GM10266 (cell line): ENCODE measurements around the gene ZNF821.
"Not testable (repeated sequence)": the region's sequence is repeated elsewhere in the genome, so short reads cannot be mapped to it uniquely, and the experiment has no call there.

Source experiments
- DNase-seq: peaks from one replicate; pipeline ENCODE4 v3.0.0; 2012; ENCODE audit errors: extremely low spot score
- CTCF ChIP-seq: IDR thresholded peaks from 2 replicates; pipeline ENCODE4 v1.5.1; 2012; ENCODE audit warnings: mild to moderate bottlenecking, low read depth; ENCODE audit not compliant: control insufficient read depth, insufficient read depth; ENCODE audit errors: missing control alignments

ZNF821 gene

GRCh38 chr16:71873199-71873598 is 10.8 kb downstream of the ZNF821 start:
- no peak for DNase-seq
- no peak for TF ChIP-seq CTCF

- no peak for TF ChIP-seq CTCF
- no peak for DNase-seq
Measured at GRCh38 chr16:71870818-71871217, 13.2 kb downstream of the ZNF821 start.

GRCh38 chr16:71869089-71869488 is 14.9 kb downstream of the ZNF821 start:
- no peak for TF ChIP-seq CTCF
- no peak for DNase-seq

- no peak for DNase-seq
- no peak for TF ChIP-seq CTCF
Measured at GRCh38 chr16:71867939-71868338, 16.0 kb downstream of the ZNF821 start.

GRCh38 chr16:71867175-71867574 is 16.8 kb downstream of the ZNF821 start:
- not testable (repeated sequence) for DNase-seq

GRCh38 chr16:71865173-71865863 is 18.7 kb downstream of the ZNF821 start:
- no peak for TF ChIP-seq CTCF
- no peak for DNase-seq

GRCh38 chr16:71863995-71864394 is 20.0 kb downstream of the ZNF821 start:
- no peak for TF ChIP-seq CTCF
- no peak for DNase-seq
